Measurements from ENCODE around the gene CDH4.
"Not testable (repeated sequence)": the region's sequence is repeated elsewhere in the genome, so short reads cannot be mapped to it uniquely, and the experiment has no call there.

Gene CDH4

GRCh38 chr20:61478611-61479305, 226.7 kb downstream of the CDH4 start:
- H3K4ac ChIP-seq (ENCODE audit: low read depth, low read length), result no peak overlapping the region
- H3K27me3 ChIP-seq (ENCODE audit: insufficient read depth, low read length), result no peaks in the 10 kb centered on the region
- no peak overlapping the region for H3K4me3 ChIP-seq (ENCODE audit: low read depth, low read length)
- no peak for DNase-seq
- H2AK5ac ChIP-seq (ENCODE audit: low read length), result no peak overlapping the region
- H4K12ac ChIP-seq (ENCODE audit: low read depth, low read length), result no peak overlapping the region
- H2BK120ac ChIP-seq (ENCODE audit: insufficient read depth, low read length, poor library complexity), result no peak overlapping the region
- no peaks in the 10 kb centered on the region for H3K4me1 ChIP-seq (ENCODE audit: control insufficient read depth in 1 of 2, insufficient read depth in 2 of 2, low read length in 2 of 2)
- H3K18ac ChIP-seq (ENCODE audit: low read length), result no peak overlapping the region
- no peaks in the 10 kb centered on the region for H3K79me1 ChIP-seq (ENCODE audit: low read length)
- H3K9ac ChIP-seq (ENCODE audit: low read length), result no peak overlapping the region
- no peaks in the 10 kb centered on the region for H3K79me2 ChIP-seq (ENCODE audit: control insufficient read depth, insufficient read depth, low read length, poor library complexity)
- H3K9me3 ChIP-seq (ENCODE audit: insufficient read depth, low read depth, low read length), result peaks cover 2% of the 10 kb centered on the region
- no peak overlapping the region for H3K4me2 ChIP-seq (ENCODE audit: low read length)
- H4K8ac ChIP-seq (ENCODE audit: low read depth, low read length), result no peak overlapping the region
- no peak overlapping the region for H2BK12ac ChIP-seq (ENCODE audit: low read length)
- no peak overlapping the region for H3K14ac ChIP-seq (ENCODE audit: low read length)
- H2AFZ ChIP-seq (ENCODE audit: insufficient read depth, low read length, poor library complexity), result no peak overlapping the region
- no CpG with 5 or more reads among the region's 13 CpGs for WGBS (ENCODE audit: extremely low coverage, insufficient coverage, insufficient read length)
- H3K36me3 ChIP-seq (ENCODE audit: control insufficient read depth in 1 of 2, insufficient read depth in 2 of 2, low read length in 2 of 2), result no peaks in the 10 kb centered on the region
- H2BK5ac ChIP-seq (ENCODE audit: low read depth, low read length, poor library complexity), result no peak overlapping the region
- H4K91ac ChIP-seq (ENCODE audit: low read depth, low read length), result no peak overlapping the region
- H3K23ac ChIP-seq (ENCODE audit: low read length), result no peak overlapping the region
- no peak overlapping the region for H3K27ac ChIP-seq (ENCODE audit: low read depth, low read length)

DNA sequence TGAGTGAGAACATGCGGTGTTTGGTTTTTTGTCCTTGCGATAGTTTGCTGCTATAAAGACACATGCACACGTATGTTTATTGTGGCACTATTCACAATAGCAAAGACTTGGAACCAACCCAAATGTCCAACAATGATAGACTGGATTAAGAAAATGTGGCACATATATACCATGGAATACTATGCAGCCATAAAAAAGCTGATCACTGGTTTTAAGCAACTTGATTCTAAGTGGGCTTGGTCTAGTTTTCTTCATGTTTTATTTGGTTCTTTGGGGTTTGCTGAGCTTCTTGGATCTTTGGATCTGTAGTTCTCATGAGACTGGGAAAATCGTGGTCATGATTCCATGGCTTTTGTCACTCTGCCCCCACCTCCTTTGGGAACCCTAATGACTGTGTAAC, 227.4 kb downstream of the CDH4 start:
- not testable (repeated sequence) for H2AK5ac ChIP-seq (ENCODE audit: low read length); H3K4me1 ChIP-seq (ENCODE audit: control insufficient read depth in 1 of 2, insufficient read depth in 2 of 2, low read length in 2 of 2); H3K4me2 ChIP-seq (ENCODE audit: low read length); H4K12ac ChIP-seq (ENCODE audit: low read depth, low read length); H3K9ac ChIP-seq (ENCODE audit: low read length); H3K27me3 ChIP-seq (ENCODE audit: insufficient read depth, low read length); H3K4me3 ChIP-seq (ENCODE audit: low read depth, low read length); H2BK120ac ChIP-seq (ENCODE audit: insufficient read depth, low read length, poor library complexity); H3K4ac ChIP-seq (ENCODE audit: low read depth, low read length); H2BK5ac ChIP-seq (ENCODE audit: low read depth, low read length, poor library complexity); H3K27ac ChIP-seq (ENCODE audit: low read depth, low read length); H3K23ac ChIP-seq (ENCODE audit: low read length); H2AFZ ChIP-seq (ENCODE audit: insufficient read depth, low read length, poor library complexity); H3K79me2 ChIP-seq (ENCODE audit: control insufficient read depth, insufficient read depth, low read length, poor library complexity); DNase-seq; H3K14ac ChIP-seq (ENCODE audit: low read length); H3K36me3 ChIP-seq (ENCODE audit: control insufficient read depth in 1 of 2, insufficient read depth in 2 of 2, low read length in 2 of 2); H2BK12ac ChIP-seq (ENCODE audit: low read length); H4K91ac ChIP-seq (ENCODE audit: low read depth, low read length); H4K8ac ChIP-seq (ENCODE audit: low read depth, low read length); H3K9me3 ChIP-seq (ENCODE audit: insufficient read depth, low read depth, low read length); H3K79me1 ChIP-seq (ENCODE audit: low read length); H3K18ac ChIP-seq (ENCODE audit: low read length)
- WGBS (ENCODE audit: extremely low coverage, insufficient coverage, insufficient read length), result no CpG with 5 or more reads among the region's 4 CpGs

GRCh38 chr20:61480158-61480825, 228.2 kb downstream of the CDH4 start:
- H3K27ac ChIP-seq (ENCODE audit: low read depth, low read length), result no peak overlapping the region
- H2BK12ac ChIP-seq (ENCODE audit: low read length), result no peak overlapping the region
- no peak for DNase-seq
- WGBS (ENCODE audit: extremely low coverage, insufficient coverage, insufficient read length), result no CpG with 5 or more reads among the region's 16 CpGs
- H3K4me2 ChIP-seq (ENCODE audit: low read length), result no peak overlapping the region
- H4K91ac ChIP-seq (ENCODE audit: low read depth, low read length), result no peak overlapping the region
- peaks cover 2% of the 10 kb centered on the region for H3K9me3 ChIP-seq (ENCODE audit: insufficient read depth, low read depth, low read length)
- no peak overlapping the region for H3K14ac ChIP-seq (ENCODE audit: low read length)
- H3K4me3 ChIP-seq (ENCODE audit: low read depth, low read length), result no peak overlapping the region
- H3K23ac ChIP-seq (ENCODE audit: low read length), result no peak overlapping the region
- H3K4ac ChIP-seq (ENCODE audit: low read depth, low read length), result no peak overlapping the region
- no peaks in the 10 kb centered on the region for H3K79me1 ChIP-seq (ENCODE audit: low read length)
- H2BK120ac ChIP-seq (ENCODE audit: insufficient read depth, low read length, poor library complexity), result no peak overlapping the region
- H3K27me3 ChIP-seq (ENCODE audit: insufficient read depth, low read length), result no peaks in the 10 kb centered on the region
- no peak overlapping the region for H2AK5ac ChIP-seq (ENCODE audit: low read length)
- no peak overlapping the region for H3K18ac ChIP-seq (ENCODE audit: low read length)
- no peak overlapping the region for H2AFZ ChIP-seq (ENCODE audit: insufficient read depth, low read length, poor library complexity)
- H3K79me2 ChIP-seq (ENCODE audit: control insufficient read depth, insufficient read depth, low read length, poor library complexity), result no peaks in the 10 kb centered on the region
- H3K9ac ChIP-seq (ENCODE audit: low read length), result no peak overlapping the region
- no peak overlapping the region for H2BK5ac ChIP-seq (ENCODE audit: low read depth, low read length, poor library complexity)
- H4K12ac ChIP-seq (ENCODE audit: low read depth, low read length), result no peak overlapping the region
- H3K4me1 ChIP-seq (ENCODE audit: control insufficient read depth in 1 of 2, insufficient read depth in 2 of 2, low read length in 2 of 2), result no peaks in the 10 kb centered on the region
- H4K8ac ChIP-seq (ENCODE audit: low read depth, low read length), result no peak overlapping the region
- no peaks in the 10 kb centered on the region for H3K36me3 ChIP-seq (ENCODE audit: control insufficient read depth in 1 of 2, insufficient read depth in 2 of 2, low read length in 2 of 2)

GRCh38 chr20:61482056-61482887, 230.2 kb downstream of the CDH4 start:
- Histone ChIP-seq H3K27ac (ENCODE audit: low read depth, low read length) (no peak overlapping the region), H2AK5ac (ENCODE audit: low read length) (no peak overlapping the region), H2BK12ac (ENCODE audit: low read length) (no peak overlapping the region), H2BK5ac (ENCODE audit: low read depth, low read length, poor library complexity) (no peak overlapping the region), H3K4ac (ENCODE audit: low read depth, low read length) (no peak overlapping the region), H4K12ac (ENCODE audit: low read depth, low read length) (no peak overlapping the region), H4K91ac (ENCODE audit: low read depth, low read length) (no peak overlapping the region), H3K4me1 (ENCODE audit: control insufficient read depth in 1 of 2, insufficient read depth in 2 of 2, low read length in 2 of 2) (no peaks in the 10 kb centered on the region), H3K23ac (ENCODE audit: low read length) (no peak overlapping the region), H3K18ac (ENCODE audit: low read length) (no peak overlapping the region), H3K4me2 (ENCODE audit: low read length) (no peak overlapping the region), H2AFZ (ENCODE audit: insufficient read depth, low read length, poor library complexity) (no peak overlapping the region), H2BK120ac (ENCODE audit: insufficient read depth, low read length, poor library complexity) (no peak overlapping the region), H3K27me3 (ENCODE audit: insufficient read depth, low read length) (no peaks in the 10 kb centered on the region), H3K9me3 (ENCODE audit: insufficient read depth, low read depth, low read length) (no peaks in the 10 kb centered on the region), H3K14ac (ENCODE audit: low read length) (no peak overlapping the region), H3K4me3 (ENCODE audit: low read depth, low read length) (no peak overlapping the region), H3K79me2 (ENCODE audit: control insufficient read depth, insufficient read depth, low read length, poor library complexity) (no peaks in the 10 kb centered on the region), H3K36me3 (ENCODE audit: control insufficient read depth in 1 of 2, insufficient read depth in 2 of 2, low read length in 2 of 2) (no peaks in the 10 kb centered on the region), H3K9ac (ENCODE audit: low read length) (no peak overlapping the region), H4K8ac (ENCODE audit: low read depth, low read length) (no peak overlapping the region), H3K79me1 (ENCODE audit: low read length) (no peaks in the 10 kb centered on the region)
- no CpG with 5 or more reads among the region's 18 CpGs for WGBS (ENCODE audit: extremely low coverage, insufficient coverage, insufficient read length)
- no peak for DNase-seq
